GM12864 (cell line): ENCODE results near the gene CATSPERB.

Experiments
- DNase-seq: peaks from one replicate; pipeline ENCODE4 v3.0.0-alpha.2; 2011; ENCODE audit warnings: low read depth
- H3K4me3 ChIP-seq: 2 replicates; pipeline ENCODE4 v1.5.1; 2011; ENCODE audit warnings: mild to moderate bottlenecking, low read depth, low read length, control low read depth
- CTCF ChIP-seq: IDR thresholded peaks from 2 replicates; pipeline ENCODE4 v1.5.1; 2011; ENCODE audit warnings: low read depth, mild to moderate bottlenecking, moderate library complexity, low read length, control low read depth, inconsistent platforms; ENCODE audit errors: missing control alignments

Gene CATSPERB

DNA sequence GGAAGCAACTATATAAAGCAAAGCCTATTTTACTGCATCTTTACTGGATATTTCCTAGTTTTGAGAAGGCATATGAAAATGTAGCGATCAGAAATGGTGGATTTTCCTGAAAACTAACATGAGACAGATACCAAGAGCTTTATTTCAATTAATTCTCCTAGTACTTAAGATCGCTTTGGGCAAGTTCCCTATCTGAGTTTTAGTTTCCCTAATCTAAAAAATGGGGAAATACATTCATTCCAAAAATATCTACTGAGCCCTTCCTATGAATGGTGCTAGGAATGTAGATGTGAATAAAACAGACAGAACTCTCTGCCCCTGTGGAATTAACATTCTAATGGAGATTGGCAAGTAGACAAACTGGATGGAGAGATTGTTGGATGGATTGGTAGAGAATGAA is 8.4 kb downstream of the CATSPERB start:
- no peak for TF ChIP-seq CTCF
- no peak for DNase-seq
- H3K4me3 ChIP-seq, result no peak overlapping the region

DNA sequence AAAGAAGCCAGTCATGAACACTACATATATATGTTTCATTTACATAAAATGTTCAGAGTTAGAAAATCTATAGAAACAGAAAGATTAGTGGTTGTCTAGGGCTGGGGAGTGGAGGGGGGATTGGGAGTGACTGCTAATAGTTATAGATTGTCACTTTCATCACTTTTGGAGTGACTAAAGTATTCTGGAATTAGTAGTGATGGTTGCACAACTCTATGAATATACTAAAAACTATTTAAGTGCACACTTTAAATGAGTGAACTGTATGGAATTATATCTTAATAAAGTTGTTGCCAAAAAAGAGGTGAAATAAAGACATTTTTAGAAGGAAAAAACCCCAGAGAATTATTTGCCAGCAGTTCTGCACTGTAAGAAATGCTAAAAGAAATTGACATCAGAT is 9.5 kb downstream of the CATSPERB start:
- no peak overlapping the region for H3K4me3 ChIP-seq
- DNase-seq, result no peak
- no peak for TF ChIP-seq CTCF

GRCh38 chr14:91719839-91720238 is 12.0 kb downstream of the CATSPERB start:
- H3K4me3 ChIP-seq, result no peak overlapping the region
- no peak for DNase-seq
- TF ChIP-seq CTCF, result no peak

DNA sequence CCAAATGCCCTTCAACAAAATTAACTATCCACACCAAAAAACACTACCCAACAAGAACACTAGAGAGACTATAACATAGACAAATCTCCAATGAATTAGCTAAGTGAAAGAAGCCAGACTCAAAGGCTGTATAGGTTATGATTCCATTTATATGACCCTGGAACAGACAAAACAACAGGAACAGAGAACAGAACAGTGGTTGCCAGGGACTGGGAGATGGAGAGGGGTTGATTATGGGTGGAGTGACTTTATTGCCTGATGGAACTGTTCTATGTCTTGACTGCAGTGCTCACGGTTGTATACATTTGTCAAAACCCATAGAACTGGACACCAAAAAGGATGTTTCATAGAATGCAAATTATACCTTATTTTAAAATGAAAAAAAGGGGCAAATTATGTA is 14.9 kb downstream of the CATSPERB start:
- DNase-seq, result no peak
- no peak for TF ChIP-seq CTCF
- no peak overlapping the region for H3K4me3 ChIP-seq

- H3K4me3 ChIP-seq, result no peak overlapping the region
- no peak for DNase-seq
- TF ChIP-seq CTCF, result peak; percentile 44
Observed at GRCh38 chr14:91714805-91715204, 17.1 kb downstream of the CATSPERB start.

- H3K4me3 ChIP-seq, result no peak overlapping the region
- TF ChIP-seq CTCF, result no peak
- no peak for DNase-seq
Observed at GRCh38 chr14:91708795-91709194, 23.1 kb downstream of the CATSPERB start.

GRCh38 chr14:91706996-91707395 is 24.9 kb downstream of the CATSPERB start:
- no peak for TF ChIP-seq CTCF
- H3K4me3 ChIP-seq, result no peak overlapping the region
- no peak for DNase-seq
